ENCODE measurements around the gene ARHGEF2. TPM values are rescaled to one million over a fixed set of nuclear protein-coding genes. Genes with fewer than 3 reads are reported as not detected.
A peak's percentile ranks its signal among the peaks of the same experiment; 100 is the strongest.

Gene ARHGEF2
- total and polyA plus RNA-seq, 2 of the 13 experiments (the other 11 are each of a cell fraction or from before 2014, with no cell fraction given): 16.1 to 32.1 TPM

DNA sequence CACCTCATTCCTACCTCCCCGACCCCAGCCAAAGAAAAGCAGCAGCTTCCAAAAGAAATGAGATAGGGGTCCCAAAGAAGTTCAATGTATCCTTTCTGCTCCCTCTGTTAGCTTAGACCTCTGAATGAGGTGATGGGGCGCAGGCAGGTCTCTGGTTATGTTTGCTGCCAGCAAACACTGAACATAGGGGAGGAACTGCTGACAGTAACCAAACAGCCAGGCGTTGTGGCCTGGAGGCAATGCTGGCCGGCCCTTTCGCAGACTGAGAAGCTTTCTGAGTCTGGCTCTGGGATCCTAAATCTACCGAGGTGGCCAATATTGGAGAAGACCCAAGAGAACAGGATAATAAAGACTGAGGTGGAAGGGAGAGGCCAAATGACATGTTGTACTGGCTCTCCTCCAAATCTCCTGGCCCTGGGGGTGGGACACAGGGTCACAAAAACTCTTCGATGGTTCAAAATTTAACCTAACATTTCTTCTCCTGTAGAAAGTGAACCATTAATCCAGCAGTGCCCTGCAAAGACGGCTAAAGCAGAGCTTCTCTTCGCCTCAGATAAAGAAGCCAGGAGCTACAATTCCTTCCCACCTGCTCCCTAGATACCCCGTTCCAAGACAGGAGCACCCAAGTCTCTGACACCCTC, 22.8 kb upstream of the ARHGEF2 start (continued):
- TF ChIP-seq, protein P1, sequence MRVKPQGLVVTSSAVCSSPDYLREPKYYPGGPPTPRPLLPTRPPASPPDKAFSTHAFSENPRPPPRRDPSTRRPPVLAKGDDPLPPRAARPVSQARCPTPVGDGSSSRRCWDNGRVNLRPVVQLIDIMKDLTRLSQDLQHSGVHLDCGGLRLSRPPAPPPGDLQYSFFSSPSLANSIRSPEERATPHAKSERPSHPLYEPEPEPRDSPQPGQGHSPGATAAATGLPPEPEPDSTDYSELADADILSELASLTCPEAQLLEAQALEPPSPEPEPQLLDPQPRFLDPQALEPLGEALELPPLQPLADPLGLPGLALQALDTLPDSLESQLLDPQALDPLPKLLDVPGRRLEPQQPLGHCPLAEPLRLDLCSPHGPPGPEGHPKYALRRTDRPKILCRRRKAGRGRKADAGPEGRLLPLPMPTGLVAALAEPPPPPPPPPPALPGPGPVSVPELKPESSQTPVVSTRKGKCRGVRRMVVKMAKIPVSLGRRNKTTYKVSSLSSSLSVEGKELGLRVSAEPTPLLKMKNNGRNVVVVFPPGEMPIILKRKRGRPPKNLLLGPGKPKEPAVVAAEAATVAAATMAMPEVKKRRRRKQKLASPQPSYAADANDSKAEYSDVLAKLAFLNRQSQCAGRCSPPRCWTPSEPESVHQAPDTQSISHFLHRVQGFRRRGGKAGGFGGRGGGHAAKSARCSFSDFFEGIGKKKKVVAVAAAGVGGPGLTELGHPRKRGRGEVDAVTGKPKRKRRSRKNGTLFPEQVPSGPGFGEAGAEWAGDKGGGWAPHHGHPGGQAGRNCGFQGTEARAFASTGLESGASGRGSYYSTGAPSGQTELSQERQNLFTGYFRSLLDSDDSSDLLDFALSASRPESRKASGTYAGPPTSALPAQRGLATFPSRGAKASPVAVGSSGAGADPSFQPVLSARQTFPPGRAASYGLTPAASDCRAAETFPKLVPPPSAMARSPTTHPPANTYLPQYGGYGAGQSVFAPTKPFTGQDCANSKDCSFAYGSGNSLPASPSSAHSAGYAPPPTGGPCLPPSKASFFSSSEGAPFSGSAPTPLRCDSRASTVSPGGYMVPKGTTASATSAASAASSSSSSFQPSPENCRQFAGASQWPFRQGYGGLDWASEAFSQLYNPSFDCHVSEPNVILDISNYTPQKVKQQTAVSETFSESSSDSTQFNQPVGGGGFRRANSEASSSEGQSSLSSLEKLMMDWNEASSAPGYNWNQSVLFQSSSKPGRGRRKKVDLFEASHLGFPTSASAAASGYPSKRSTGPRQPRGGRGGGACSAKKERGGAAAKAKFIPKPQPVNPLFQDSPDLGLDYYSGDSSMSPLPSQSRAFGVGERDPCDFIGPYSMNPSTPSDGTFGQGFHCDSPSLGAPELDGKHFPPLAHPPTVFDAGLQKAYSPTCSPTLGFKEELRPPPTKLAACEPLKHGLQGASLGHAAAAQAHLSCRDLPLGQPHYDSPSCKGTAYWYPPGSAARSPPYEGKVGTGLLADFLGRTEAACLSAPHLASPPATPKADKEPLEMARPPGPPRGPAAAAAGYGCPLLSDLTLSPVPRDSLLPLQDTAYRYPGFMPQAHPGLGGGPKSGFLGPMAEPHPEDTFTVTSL (CRISPR knock-in tag; IDR thresholded peaks at IDR 0.05; ENCODE audit: borderline replicate concordance): no peak
- TF ChIP-seq, protein P2, sequence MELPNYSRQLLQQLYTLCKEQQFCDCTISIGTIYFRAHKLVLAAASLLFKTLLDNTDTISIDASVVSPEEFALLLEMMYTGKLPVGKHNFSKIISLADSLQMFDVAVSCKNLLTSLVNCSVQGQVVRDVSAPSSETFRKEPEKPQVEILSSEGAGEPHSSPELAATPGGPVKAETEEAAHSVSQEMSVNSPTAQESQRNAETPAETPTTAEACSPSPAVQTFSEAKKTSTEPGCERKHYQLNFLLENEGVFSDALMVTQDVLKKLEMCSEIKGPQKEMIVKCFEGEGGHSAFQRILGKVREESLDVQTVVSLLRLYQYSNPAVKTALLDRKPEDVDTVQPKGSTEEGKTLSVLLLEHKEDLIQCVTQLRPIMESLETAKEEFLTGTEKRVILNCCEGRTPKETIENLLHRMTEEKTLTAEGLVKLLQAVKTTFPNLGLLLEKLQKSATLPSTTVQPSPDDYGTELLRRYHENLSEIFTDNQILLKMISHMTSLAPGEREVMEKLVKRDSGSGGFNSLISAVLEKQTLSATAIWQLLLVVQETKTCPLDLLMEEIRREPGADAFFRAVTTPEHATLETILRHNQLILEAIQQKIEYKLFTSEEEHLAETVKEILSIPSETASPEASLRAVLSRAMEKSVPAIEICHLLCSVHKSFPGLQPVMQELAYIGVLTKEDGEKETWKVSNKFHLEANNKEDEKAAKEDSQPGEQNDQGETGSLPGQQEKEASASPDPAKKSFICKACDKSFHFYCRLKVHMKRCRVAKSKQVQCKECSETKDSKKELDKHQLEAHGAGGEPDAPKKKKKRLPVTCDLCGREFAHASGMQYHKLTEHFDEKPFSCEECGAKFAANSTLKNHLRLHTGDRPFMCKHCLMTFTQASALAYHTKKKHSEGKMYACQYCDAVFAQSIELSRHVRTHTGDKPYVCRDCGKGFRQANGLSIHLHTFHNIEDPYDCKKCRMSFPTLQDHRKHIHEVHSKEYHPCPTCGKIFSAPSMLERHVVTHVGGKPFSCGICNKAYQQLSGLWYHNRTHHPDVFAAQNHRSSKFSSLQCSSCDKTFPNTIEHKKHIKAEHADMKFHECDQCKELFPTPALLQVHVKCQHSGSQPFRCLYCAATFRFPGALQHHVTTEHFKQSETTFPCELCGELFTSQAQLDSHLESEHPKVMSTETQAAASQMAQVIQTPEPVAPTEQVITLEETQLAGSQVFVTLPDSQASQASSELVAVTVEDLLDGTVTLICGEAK (IDR thresholded peaks at IDR 0.05): no peak
- TF ChIP-seq, protein P2 (CRISPR knock-in tag; IDR thresholded peaks at IDR 0.05): no peak
- no peak for TF ChIP-seq KLF13 (CRISPR knock-in tag; IDR thresholded peaks at IDR 0.05)
- TF ChIP-seq PTBP1 (IDR thresholded peaks at IDR 0.05; ENCODE audit: low read depth, low read length, poor library complexity, severe bottlenecking): no peak
- TF ChIP-seq ZNF224 (CRISPR knock-in tag; IDR thresholded peaks at IDR 0.05): no peak
- TF ChIP-seq GATAD1 (CRISPR knock-in tag; IDR thresholded peaks at IDR 0.05): no peak
- no peak for TF ChIP-seq ZNF839 (CRISPR knock-in tag; IDR thresholded peaks at IDR 0.05; ENCODE audit: borderline replicate concordance)
- no peak for TF ChIP-seq PHB2 (IDR thresholded peaks at IDR 0.05; ENCODE audit: partially characterized antibody)
- TF ChIP-seq KLF11 (CRISPR knock-in tag; IDR thresholded peaks at IDR 0.05): no peak
- peak; percentile 19 for TF ChIP-seq TEAD3 (CRISPR knock-in tag; optimal IDR thresholded peaks at IDR 0.05; ENCODE audit: borderline replicate concordance)
- TF ChIP-seq, protein P3, sequence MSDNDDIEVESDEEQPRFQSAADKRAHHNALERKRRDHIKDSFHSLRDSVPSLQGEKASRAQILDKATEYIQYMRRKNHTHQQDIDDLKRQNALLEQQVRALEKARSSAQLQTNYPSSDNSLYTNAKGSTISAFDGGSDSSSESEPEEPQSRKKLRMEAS (IDR thresholded peaks at IDR 0.05): peak; percentile 28; the same call in 1 of the 2 replicates
- TF ChIP-seq, protein P4, sequence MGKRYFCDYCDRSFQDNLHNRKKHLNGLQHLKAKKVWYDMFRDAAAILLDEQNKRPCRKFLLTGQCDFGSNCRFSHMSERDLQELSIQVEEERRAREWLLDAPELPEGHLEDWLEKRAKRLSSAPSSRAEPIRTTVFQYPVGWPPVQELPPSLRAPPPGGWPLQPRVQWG (CRISPR knock-in tag; IDR thresholded peaks at IDR 0.05; ENCODE audit: borderline replicate concordance, low read depth): no peak
- TF ChIP-seq RBAK (CRISPR knock-in tag; IDR thresholded peaks at IDR 0.05): no peak

Data from HepG2 (cell line).